Activated CD4-positive, CD25-positive, alpha-beta regulatory T cell treated with anti-CD3 and anti-CD28 coated beads, Interleukin-2, amount 50 U/mL, for 16 hours (primary cell): Measurements from ENCODE around the gene CCNL1.
"Not testable (repeated sequence)": the region's sequence is repeated elsewhere in the genome, so short reads cannot be mapped to it uniquely, and the experiment has no call there.

Experiments used
- DNase-seq: peaks from one replicate; pipeline ENCODE4 v3.0.0-alpha.2; 2020; ENCODE audit warnings: low read depth, low spot score

The CCNL1 gene

DNA sequence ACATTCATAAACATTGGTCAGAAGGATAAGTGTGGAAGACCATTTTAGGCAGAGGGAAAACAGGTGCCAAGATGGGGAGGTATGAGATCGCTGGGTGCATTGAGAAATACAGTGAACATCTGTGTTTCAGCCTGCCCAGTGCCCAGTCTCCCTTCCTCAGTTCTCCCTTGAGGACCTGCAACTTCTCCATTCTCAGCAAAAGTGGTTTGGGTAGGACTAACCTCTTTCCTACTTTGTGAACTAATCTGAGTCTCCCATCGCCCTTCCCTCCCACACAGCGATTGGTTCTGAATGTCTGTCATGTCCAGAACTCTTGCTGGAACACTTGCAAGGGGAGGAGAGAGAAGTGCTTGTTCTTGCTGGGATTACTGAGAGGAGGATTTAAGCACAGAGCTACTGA is 10.9 kb upstream of the CCNL1 start:
- DNase-seq: no peak

DNA sequence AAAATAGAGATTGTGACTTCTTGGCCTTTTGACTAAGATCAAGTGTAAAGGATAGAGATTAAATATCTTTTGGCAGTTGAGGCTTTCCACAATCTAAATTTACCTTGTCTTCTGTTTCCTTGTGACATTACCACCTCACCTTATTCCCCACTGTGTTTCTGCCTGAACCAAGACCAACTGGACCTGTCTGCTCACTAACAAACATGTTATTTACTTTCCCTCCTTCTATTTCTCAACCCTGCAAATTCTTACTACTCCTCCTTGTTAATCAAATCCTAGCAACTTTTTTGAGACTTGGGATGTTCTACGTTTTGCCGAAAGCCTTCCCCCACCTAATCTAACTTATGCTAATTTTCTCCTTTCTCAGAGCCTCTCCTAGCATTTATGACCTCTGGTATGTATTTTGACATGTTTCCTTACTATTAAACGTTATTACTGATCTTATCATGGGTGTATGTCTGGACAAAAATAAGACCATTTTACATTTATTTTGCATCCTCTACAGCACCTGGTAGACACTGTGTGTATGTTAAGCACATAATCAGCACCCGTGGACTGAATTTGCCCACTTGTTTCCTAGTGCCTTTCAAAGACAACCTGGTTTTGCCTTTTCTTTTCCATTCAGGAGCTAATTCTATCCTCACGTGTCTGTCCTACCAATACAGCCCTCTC is 7.6 kb upstream of the CCNL1 start:
- DNase-seq: no peak

DNA sequence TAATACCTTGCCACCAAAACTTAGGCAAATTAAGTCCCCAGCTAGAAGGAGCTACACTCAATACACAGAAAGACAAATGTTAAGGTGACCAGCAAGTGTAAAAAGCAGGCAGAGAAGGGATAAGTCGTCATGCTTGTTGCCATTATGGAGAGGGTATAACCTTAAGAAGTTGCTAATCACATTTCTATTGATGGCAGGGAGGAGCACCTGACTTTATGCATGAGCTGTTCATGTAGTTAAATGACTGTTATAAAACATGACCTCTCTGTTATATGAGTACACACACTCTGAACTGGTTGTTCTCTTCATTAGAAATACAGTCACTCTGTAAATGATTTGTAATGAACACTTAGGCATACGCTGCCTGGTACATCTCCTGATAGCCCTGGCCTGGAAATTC is 6.6 kb upstream of the CCNL1 start:
- DNase-seq: no peak

DNA sequence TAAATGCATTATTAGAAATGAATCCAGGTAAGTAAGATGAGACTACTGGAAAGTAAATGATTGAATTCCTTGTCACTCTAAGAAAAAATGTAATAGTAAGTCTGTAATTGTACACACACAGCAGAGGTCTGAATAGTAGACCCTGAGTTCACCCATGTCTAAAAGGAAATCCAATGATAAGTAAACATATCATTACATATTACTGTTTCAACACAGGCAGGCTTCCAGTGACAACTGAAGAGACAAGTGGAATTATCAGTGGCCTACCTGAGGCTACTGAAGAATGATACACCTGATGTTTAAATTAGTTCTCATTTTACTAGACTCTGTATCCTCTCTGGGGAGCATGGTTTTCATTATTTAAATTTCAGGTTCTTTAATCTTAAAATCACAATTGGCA is 6.2 kb upstream of the CCNL1 start:
- DNase-seq: no peak

DNA sequence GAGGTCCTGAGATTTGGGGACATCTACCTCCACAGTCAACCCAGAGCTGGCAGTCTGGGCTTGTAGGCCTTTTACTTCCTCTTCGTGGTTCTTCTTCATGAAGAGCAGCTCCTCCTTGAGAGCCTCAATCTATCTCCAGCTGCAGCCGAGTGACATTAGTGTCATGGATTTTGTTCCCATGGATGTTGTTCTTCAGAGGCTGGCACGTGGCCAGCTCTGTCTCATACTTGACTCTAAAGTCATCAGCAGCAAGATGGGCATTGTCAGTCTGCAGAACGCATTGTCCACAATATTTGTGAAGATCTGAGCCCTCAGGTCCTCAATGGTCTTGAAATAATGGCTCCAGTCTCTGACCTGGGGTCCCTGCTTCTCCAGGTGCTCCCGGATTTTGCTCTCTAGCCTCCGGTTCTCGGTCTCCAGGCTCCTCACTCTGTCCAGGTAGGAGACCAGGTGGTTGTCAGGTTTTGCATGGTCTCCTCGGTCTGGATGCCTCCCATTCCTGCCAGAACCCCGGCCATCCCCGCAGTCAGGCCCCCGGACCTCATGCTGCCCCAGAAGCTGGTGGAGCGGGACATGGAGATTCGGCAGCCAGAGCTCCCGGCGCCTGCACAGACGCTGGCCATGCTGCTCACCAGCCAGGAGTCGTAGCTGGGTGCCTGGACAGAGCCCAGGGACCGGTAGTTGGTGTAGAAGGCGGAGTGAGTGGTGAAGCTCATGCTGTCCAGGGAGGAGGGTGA is 3.4 kb upstream of the CCNL1 start:
- DNase-seq: no peak

DNA sequence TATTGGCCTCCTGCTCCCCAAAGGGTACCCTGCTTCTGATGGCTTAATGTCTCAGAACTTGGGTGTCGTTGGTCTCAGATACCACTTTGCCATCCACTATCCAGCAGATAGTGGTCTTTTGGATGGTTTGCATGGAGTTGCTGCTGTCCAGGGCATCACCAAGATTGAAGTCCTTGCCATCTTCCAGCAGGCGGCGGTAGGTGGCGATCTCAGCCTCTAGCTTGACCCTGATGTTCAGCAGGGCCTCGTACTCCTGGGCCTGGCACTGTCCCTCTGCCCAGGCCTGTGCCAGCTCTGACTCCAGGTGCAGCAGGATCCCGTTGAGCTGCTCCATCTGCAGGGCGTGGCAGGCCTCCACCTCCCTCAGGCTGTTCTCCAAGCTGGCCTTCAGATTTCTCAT is 2.7 kb upstream of the CCNL1 start:
- not testable (repeated sequence) for DNase-seq

DNA sequence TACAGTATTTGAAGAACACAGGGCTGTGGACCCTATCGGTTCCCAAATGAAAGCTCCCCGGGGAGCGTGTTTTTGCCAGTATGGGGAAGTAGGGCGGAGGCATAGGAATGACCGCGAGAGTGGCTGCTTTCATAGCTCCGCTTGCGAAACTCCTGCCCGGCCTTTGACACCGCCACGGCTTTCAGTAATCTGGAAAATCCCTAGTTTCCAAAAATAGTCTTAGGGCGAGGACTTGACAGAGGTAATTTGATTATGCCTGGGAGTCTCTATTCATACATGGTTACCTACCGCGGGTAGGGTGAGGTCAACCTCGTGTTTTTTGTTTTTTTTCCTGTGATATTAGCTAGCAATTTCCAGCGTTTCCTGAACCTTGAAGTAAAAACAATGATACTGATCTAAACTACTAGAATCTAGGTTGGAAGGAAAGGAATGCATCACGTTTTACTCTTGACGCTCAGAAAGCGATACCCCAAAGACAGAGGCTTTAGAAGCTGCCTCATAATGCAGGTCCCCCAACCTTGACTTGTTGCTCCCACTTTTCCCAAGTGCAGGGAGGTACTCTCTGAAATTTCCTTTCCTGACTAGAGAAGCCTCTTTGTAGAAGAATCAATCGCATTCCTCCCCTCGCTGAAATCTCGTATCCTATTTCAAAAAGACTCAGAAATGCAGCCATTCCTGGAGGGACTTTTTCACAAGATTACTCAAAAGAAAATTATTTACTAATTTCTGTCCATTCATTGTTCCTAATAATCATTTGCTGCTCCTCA is 894 bp upstream of the CCNL1 start:
- peak; percentile 28 for DNase-seq

DNA sequence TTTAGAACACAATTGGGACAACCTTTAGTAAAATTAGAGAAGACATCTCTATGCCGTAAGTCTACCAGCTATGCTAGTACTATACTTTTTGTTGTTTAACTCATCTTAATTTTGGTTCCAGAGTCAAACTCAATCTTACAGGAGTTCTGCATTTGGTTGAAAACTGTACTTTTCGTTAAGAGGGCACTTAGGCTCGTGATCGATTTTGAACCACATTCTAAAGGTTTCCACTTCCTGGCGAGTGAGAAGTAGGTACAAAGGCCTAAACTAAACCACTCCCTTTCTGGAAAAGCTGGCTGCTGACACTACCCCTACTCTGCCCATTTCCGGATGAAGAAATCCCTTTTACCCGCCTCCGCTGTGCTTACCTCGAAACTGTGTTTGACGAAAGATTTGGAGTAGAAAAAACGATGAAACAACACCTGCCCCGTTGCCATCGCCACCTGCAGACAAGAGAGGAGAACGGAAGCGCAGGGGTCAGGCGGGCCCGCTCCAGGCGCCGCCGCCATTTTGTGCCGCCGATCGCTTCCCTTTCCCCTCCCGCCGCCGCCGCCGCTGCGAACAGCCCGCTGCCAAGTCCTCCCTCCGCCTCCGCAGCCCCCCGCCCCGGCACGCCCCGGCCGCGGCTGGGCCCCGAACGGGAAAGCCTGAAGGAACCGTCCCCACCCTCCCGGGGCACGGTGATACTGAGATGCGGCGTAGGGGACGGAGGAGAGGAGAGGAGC is 748 bp downstream of the CCNL1 start:
- peak; percentile 60 for DNase-seq

DNA sequence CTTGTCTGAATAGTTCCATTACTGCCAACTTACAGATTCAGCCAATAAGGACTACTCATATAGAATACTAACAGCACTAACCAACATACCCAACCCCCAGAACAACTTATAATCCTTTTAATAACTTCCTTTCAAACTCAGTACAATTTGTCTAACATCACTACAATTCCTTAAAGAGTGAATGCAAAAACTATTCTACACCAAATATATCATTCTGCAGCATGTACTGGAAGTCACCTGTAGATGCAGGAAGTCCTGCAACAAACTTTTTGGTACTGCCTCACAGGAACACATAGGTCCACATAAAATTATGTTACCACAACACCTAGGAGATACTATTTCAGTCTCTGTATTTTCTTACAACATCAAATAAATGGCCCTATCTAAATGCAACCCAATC is 2.1 kb downstream of the CCNL1 start:
- DNase-seq: no peak

DNA sequence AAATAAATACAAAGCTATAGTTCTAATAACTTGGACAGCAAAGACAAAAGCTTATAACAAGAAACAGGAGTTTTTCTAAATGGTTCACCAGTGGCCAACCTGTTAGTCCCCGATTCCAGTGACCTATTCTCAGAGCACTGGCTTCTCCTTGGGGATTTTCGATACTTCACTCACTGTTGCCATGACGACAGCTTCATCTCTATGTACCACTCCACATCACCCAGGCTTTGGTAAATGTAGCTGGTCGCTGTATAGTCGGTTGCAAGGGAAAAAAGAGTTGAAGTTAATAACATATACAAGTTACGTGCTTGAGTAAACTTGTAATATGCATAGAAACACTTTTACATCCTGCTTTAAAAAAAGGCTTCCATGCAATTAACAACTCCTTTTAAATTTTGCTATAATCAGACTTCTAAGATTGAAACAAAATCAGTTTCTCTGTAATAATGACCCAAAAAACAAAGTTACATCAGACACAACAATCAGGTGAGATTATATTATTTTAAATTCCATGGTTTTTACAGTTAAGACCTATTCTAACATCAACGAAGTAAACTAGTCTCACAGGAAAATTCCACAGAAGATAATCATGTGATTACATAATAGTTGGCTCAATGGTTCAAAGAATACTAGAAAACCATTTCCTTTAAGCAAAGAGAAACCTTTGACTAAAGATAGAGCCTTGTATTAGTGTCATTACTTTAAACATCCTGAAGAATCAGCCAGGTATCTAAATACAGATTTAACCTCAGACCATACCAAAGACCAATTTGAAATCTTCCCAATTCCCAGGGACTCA is 2.9 kb downstream of the CCNL1 start:
- DNase-seq: no peak

DNA sequence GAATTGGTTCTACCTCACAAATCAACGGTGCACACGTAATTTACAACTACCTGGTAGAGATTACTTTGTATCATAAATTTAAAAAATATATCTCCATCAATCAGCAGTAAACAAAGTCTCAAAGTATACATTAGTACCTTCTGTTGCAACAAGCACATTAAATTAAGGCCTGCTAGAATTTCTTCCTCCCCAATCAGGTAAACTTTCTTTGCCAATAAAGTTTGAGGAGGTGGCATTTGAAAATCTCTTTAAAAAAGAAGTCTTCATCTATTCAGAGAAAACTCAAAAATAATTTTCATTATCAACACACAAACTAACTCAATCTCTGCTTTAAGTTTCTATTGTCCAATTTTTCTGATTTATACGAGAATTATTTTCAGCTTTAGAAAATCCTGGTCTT is 4.4 kb downstream of the CCNL1 start:
- no peak for DNase-seq

DNA sequence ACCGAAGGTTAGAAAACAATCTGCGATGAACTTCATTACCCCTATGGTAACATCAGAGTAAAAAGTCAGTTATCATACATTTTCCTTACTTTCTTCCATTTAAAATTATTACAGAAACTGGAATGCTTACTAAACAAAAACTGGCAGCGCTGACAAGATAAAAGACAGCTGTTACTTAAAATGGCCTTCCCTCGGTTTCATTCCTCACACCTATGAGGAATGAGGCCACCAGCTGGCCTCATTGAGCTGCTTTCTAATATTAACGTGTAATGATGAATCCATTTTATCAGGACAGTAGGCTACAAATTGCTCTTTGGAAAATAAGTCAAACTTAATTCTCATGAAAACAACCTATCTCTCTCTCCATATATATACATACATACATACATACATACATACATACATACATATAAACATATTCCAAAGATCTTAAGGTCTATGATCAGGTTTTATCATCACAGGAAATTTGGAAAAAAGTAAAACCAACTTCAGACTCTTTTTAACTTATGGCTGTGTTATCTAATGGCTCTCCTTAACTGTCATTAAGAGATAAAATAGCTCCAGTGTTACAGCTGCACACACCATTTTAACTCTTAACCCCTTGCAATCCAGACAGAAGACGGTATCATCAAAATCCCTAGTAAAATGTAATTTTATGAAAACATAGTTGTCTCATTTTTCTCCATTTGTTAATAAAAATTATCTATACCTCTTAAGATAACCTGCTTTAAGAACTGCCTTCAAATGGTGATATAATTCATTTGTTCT is 5.2 kb downstream of the CCNL1 start:
- DNase-seq: no peak

DNA sequence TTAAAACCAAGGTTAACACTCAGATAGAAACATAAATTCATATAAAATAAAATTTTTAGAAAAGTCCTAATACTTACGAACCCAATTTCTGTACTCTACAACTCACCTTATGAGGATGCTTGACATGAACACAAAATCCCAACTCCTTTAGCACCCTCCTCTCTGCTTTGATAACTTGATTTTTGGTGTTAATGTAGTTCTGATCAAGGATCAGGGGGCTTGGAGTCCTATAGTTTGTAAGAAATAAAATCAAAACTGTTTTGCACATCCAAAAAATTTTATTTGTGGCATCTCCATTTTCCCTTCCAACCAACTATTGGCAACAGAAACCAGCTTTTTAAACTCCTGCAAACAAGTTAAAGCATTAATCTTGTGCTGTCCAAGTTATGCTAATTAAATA is 7.0 kb downstream of the CCNL1 start:
- no peak for DNase-seq

DNA sequence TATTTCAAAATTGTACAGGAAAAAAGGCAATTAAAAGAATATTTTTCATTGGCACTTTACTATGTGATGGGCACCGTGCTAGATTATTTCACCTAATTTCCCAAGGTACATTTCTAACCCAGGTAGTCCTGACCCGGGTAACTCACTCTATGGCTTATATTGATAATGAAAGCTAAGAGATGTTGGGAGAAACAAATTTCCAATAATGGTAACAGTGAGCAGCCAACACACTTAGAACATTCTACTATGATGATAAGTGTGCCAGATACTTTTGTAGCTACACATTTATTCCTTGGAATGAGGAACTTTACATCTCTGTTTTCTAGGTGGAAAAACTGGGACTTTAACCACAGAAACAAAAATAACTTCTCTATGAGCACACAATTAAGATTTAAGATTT is 7.5 kb downstream of the CCNL1 start:
- DNase-seq: no peak

DNA sequence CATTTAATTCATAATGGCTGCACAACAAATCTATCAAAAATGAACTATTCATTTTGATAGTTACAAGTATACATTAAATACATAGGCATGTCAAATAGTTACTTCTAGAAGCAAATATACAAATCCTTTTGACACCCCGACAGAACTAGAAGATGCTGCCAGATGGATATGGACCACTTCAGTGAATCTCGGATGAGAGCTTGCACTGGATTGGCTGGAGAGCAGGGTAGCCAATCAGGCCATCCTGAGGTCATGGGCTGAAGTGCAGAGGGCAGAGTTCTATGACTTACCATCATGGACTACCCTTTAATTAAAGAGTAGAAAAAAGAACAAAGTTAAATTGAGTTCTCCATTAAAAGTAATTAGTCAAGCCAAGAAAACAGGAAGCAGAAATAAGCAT is 8.3 kb downstream of the CCNL1 start:
- no peak for DNase-seq

DNA sequence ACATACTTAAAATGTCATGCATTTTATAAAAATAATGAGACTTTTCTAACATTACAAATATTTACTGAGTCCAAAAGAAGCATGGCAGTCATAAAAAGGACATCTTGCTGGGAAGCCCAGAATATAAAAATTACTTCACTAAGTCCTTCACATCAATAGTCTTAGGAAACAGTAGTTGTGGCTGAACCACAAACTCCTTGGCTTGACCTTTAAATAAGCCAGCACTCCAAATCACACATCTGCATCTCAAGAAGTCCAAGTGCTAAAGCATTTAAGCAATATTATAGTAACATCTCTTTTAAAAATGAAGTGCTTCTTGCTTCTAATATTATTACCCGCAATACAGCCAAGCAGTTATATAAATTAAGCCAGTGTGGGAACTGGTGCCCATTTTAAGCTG is 8.8 kb downstream of the CCNL1 start:
- no peak for DNase-seq

DNA sequence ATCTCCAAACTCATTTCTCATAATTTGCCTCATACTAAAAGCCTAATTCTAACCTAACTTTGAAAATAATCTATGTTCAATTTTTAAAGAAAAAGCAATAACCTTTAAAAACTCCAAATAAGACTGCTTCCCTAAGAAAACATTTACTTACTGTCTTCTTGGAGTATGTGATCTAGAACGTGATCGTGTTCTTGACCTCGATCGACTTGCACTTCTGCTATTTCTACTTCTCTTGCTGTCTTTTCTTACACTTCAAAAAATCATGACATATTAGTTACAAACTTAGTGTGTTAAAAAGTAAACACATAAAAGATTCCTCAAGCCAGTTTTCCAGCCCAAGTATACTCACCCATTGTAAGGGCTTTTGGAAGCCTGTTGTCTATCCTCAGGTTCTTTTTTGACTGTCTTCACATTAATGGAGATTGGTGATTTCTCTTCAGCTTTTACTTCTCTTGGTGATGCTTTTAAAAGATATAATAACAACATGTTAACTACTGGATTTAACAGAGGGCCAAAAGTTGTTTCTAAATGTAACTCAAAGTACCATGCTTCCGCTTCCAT is 10.7 kb downstream of the CCNL1 start:
- DNase-seq: no peak

DNA sequence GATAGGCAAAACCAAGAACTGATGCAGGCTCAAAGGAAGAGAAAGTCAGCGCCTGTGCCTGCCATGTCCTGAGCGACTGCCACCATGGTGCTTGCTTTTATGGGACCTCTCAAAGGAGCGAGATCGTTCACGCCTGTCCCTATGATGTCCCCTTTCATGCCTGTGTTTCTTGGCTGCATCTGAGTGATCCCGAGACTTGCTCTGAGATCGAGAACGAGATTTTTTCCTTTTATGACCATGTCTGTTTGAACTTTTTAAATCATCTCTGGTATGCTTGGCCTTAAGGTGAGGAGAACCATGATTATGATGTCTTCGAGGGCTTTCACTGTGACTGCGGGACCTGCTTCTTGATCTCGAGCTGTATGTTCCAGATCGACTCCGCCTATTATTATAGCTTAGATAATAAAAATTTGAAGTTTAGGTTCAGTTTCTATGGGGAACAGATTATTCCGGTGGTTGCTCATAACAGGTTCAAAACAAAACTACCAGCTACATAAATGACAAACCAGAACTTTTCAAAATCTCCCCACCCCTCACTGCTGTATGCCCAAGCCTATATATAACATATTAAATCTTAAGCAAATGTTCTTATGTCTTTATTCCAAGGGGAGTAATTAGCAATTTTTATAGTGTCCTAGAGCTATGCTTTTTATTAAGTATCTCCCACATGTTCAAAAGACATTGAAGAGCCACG is 11.6 kb downstream of the CCNL1 start:
- no peak for DNase-seq

DNA sequence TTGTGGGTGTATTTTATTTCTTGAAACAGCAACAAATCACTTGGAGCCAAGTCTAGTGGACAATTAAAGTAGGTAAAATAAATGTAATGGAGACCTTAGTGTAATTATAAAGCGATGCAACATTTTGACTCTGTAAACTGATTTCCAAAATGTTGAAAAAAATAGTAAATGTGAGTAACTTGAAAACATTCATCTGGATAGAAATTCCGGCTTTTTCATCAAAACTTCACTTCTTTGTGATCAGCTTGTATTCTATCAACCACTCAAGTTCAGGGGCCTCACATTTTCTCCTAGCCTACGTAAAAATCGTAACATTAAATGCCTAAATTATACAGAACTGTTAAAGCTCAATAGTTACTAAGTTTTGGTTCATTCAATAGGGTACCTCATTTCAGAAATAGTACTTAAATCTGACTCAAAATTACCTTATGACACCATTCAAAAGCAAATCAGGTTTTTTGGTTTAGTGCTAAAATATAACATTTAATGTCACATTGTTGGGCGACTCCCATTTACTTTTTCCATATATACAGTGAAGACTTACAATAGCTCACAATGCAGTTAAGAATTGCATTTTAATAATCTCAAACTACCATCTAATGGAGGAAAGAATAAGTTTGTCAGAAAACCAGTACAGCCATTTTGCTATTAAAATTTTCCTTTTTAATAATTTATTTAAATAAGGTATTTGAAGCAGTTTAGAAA is 12.7 kb downstream of the CCNL1 start:
- DNase-seq: no peak
